Liver (tissue), 9 donors: ENCODE data around the gene ALDH9A1. TPM values are rescaled to one million over a fixed set of nuclear protein-coding genes. Genes with fewer than 3 reads are reported as not detected.
"Not testable (repeated sequence)": the region's sequence is repeated elsewhere in the genome, so short reads cannot be mapped to it uniquely, and the experiment has no call there.

Experiments used
- DNase-seq: peaks from one replicate; pipeline ENCODE4 v3.0.0-alpha.2; 2017; ENCODE audit warnings: low spot score
- H3K27ac ChIP-seq, 2 donors: one replicate each; pipeline ENCODE4 v1.7.0; 2013; ENCODE audit warnings: inconsistent platforms in 2 of 2, low read length in 2 of 2, control low read depth in 1 of 2, low read depth in 1 of 2, mild to moderate bottlenecking in 1 of 2
- H3K27me3 ChIP-seq, 4 donors: one replicate each; pipeline versions ENCODE4 v1.6.1 to v1.7.0; 2013; ENCODE audit warnings: low read length in 3 of 4, inconsistent platforms in 1 of 4, mild to moderate bottlenecking in 1 of 4, moderate library complexity in 1 of 4; ENCODE audit not compliant: control insufficient read depth in 4 of 4, insufficient read depth in 4 of 4
- H3K36me3 ChIP-seq, 4 donors: one replicate each; pipeline versions ENCODE4 v1.6.1 to v1.7.0; 2013; ENCODE audit warnings: low read length in 3 of 4, mild to moderate bottlenecking in 3 of 4, low read depth in 1 of 4, moderate library complexity in 1 of 4; ENCODE audit not compliant: control insufficient read depth in 4 of 4, insufficient read depth in 3 of 4
- H3K4me1 ChIP-seq, 4 donors: one replicate each; pipeline versions ENCODE4 v1.6.1 to v1.7.0; 2013; ENCODE audit warnings: low read length in 3 of 4, mild to moderate bottlenecking in 3 of 4, moderate library complexity in 1 of 4; ENCODE audit not compliant: control insufficient read depth in 4 of 4, insufficient read depth in 4 of 4
- H3K4me3 ChIP-seq, 3 donors: one replicate each; pipeline versions ENCODE4 v1.6.1 to v1.7.0; 2013; ENCODE audit warnings: low read length in 3 of 3, control low read depth in 1 of 3, low read depth in 1 of 3, mild to moderate bottlenecking in 1 of 3
- H3K9ac ChIP-seq, 2 donors: one replicate each; pipeline ENCODE4 v1.7.0; 2013; ENCODE audit warnings: low read length in 2 of 2, mild to moderate bottlenecking in 2 of 2, moderate library complexity in 2 of 2, control low read depth in 1 of 2, low read depth in 1 of 2
- H3K9me3 ChIP-seq, 4 donors: one replicate each; pipeline versions ENCODE4 v1.6.1 to v1.7.0; 2013; ENCODE audit warnings: low read length in 3 of 4; ENCODE audit not compliant: control insufficient read depth in 4 of 4
- ATF3 ChIP-seq: IDR thresholded peaks from 2 replicates; pipeline ENCODE4 v1.6.1; 2016; ENCODE audit warnings: antibody characterized with exemption
- CTCF ChIP-seq: fragments of 150-350 bp; IDR thresholded peaks from 2 replicates; pipeline ENCODE4 v1.5.1; 2017; ENCODE audit warnings: improper control_type of control experiment, low read depth, low read length; ENCODE audit not compliant: missing input control
- EGR1 ChIP-seq, 2 donors: IDR thresholded peaks; 2 replicates each; pipeline ENCODE4 v1.6.1; 2016 to 2018; ENCODE audit warnings: antibody characterized with exemption in 2 of 2, low read depth in 2 of 2
- FOXA1 ChIP-seq: IDR thresholded peaks from 2 replicates; pipeline ENCODE4 v1.6.1; 2016; ENCODE audit warnings: antibody characterized with exemption
- FOXA2 ChIP-seq: IDR thresholded peaks from 2 replicates; pipeline ENCODE4 v1.6.1; 2016; ENCODE audit warnings: antibody characterized with exemption
- GABPA ChIP-seq, 2 donors: IDR thresholded peaks in 1 of 2; conservative IDR thresholded peaks in 1 of 2; 2 replicates each; pipeline ENCODE4 v1.6.1; 2016; ENCODE audit warnings: antibody characterized with exemption in 2 of 2, mild to moderate bottlenecking in 1 of 2, moderate library complexity in 1 of 2
- HNF4A ChIP-seq, 2 donors: conservative IDR thresholded peaks; 2 replicates each; pipeline ENCODE4 v1.6.1; 2016; ENCODE audit warnings: antibody characterized with exemption in 2 of 2, mild to moderate bottlenecking in 2 of 2
- HNF4G ChIP-seq: IDR thresholded peaks from 2 replicates; pipeline ENCODE4 v1.6.1; 2016; ENCODE audit warnings: antibody characterized with exemption
- JUND ChIP-seq, 2 donors: IDR thresholded peaks; 2 replicates each; pipeline ENCODE4 v1.6.1; 2016; ENCODE audit warnings: antibody characterized with exemption in 2 of 2
- MAX ChIP-seq: IDR thresholded peaks from 2 replicates; pipeline ENCODE4 v1.6.1; 2016; ENCODE audit warnings: antibody characterized with exemption
- NR2F2 ChIP-seq: IDR thresholded peaks from 2 replicates; pipeline ENCODE4 v1.6.1; 2016; ENCODE audit warnings: antibody characterized with exemption
- RAD21 ChIP-seq, 2 donors: IDR thresholded peaks; 2 replicates each; pipeline ENCODE4 v1.6.1; 2016; ENCODE audit warnings: antibody characterized with exemption in 2 of 2, mild to moderate bottlenecking in 2 of 2
- REST ChIP-seq: IDR thresholded peaks from 2 replicates; pipeline ENCODE4 v1.6.1; 2016; ENCODE audit warnings: antibody characterized with exemption, mild to moderate bottlenecking
- RXRA ChIP-seq, 2 donors: IDR thresholded peaks; 2 replicates each; pipeline ENCODE4 v1.6.1; 2017 to 2018; ENCODE audit warnings: antibody characterized with exemption in 2 of 2, mild to moderate bottlenecking in 1 of 2
- SP1 ChIP-seq: IDR thresholded peaks from 2 replicates; pipeline ENCODE4 v1.6.1; 2018; ENCODE audit warnings: antibody characterized with exemption, mild to moderate bottlenecking
- TAF1 ChIP-seq: conservative IDR thresholded peaks from 2 replicates; pipeline ENCODE4 v1.6.1; 2016; ENCODE audit warnings: antibody characterized with exemption, mild to moderate bottlenecking
- YY1 ChIP-seq: IDR thresholded peaks from 2 replicates; pipeline ENCODE4 v1.6.1; 2016; ENCODE audit warnings: antibody characterized with exemption, mild to moderate bottlenecking
- WGBS: extraction: QIAGEN DNeasy Blood & Tissue Kit; methylation state at CpG from one replicate; pipeline ENCODE4 v1.1.7; 2013; 5-methylcytosine and 5-hydroxymethylcytosine counted together
- polyA plus RNA-seq, 2 donors: library from polyadenylated mRNA; stranded (reverse) in 1 of 2; unstranded in 1 of 2; fragments of 200-250 nt in 1 of 2; fragments of >200 nt in 1 of 2; fragmentation: Nextera tagmentation in 1 of 2; extraction: Ambion mirVana in 1 of 2; gene quantifications; one replicate each; pipeline versions ENCODE4 v1.2.1 to v1.2.3, GENCODE V29; 2013 to 2015
- total RNA-seq, 2 donors: library from RNA; depleted of rRNA; stranded (reverse); fragments of >200 nt; gene quantifications; one replicate each; pipeline ENCODE4 v1.2.3, GENCODE V29; 2014
- donor health status: healthy.
- donor health status: healthy.
- donor health status: healthy.
- donor health status: healthy.
- donor health status: healthy.

The ALDH9A1 gene
- total and polyA plus RNA-seq, 4 donors, result 42.8 to 93.4 (median 79.8) TPM

GRCh38 chr1:165717918-165718515 is 19.7 kb upstream of the ALDH9A1 start:
- WGBS, result 15% methylated on average over 4 of the region's 4 CpGs
- H3K27me3 ChIP-seq, result no peaks in the 10 kb centered on the region
- H3K36me3 ChIP-seq, result no peaks in the 10 kb centered on the region
- no peak overlapping the region for H3K27ac ChIP-seq
- H3K9me3 ChIP-seq, result no peaks in the 10 kb centered on the region
- peaks cover 2 to 24% (median 10%) of the 10 kb centered on the region in 4 donors for H3K4me1 ChIP-seq
- DNase-seq, result peak; percentile 51
- H3K4me3 ChIP-seq, result no peak overlapping the region
- peak; percentile 84 for TF ChIP-seq CTCF
- no peak for TF ChIP-seq FOXA1
- TF ChIP-seq RAD21 (IDR thresholded peaks at IDR 0.05), result peak; percentile 92 to 93
- TF ChIP-seq HNF4A (conservative IDR thresholded peaks at IDR 0.05), result peak in 1 of 2 donors; percentile 14
- no peak for TF ChIP-seq NR2F2
- H3K9ac ChIP-seq, result no peak overlapping the region

- H3K36me3 ChIP-seq, H3K27me3 ChIP-seq, H3K9me3 ChIP-seq, H3K27ac ChIP-seq, H3K9ac ChIP-seq, DNase-seq, H3K4me3 ChIP-seq: not testable (repeated sequence)
- 72% methylated on average over 8 of the region's 8 CpGs for WGBS
- H3K4me1 ChIP-seq, result peaks cover 2 to 24% (median 10%) of the 10 kb centered on the region in 4 donors
- TF ChIP-seq HNF4A (conservative IDR thresholded peaks at IDR 0.05) (peak; percentile 58 to 67), SP1 (peak; percentile 89), FOXA2 (peak; percentile 84), RXRA (IDR thresholded peaks at IDR 0.05) (peak; percentile 68 to 75), RAD21 (IDR thresholded peaks at IDR 0.05) (peak in 1 of 2 donors; percentile 36), YY1 (peak; percentile 16)
These were observed 18.1 kb upstream of the ALDH9A1 start for GRCh38 chr1:165716265-165717051.

- TF ChIP-seq REST (no peak), HNF4G (no peak), HNF4A (conservative IDR thresholded peaks at IDR 0.05) (no peak), FOXA2 (no peak), EGR1 (IDR thresholded peaks at IDR 0.05; ENCODE audit: low read depth in 2 of 2) (no peak), TAF1 (no peak), ATF3 (no peak), MAX (no peak), JUND (IDR thresholded peaks at IDR 0.05) (no peak), YY1 (no peak), CTCF (no peak), FOXA1 (no peak), GABPA (IDR thresholded peaks at IDR 0.05 in 1 of 2, conservative IDR thresholded peaks at IDR 0.05 in 1 of 2) (no peak), RAD21 (IDR thresholded peaks at IDR 0.05) (no peak), NR2F2 (no peak), RXRA (IDR thresholded peaks at IDR 0.05) (no peak)
- DNase-seq, result no peak
- Histone ChIP-seq H3K9me3 (no peaks in the 10 kb centered on the region), H3K4me3 (no peak overlapping the region), H3K27me3 (no peaks in the 10 kb centered on the region), H3K4me1 (peaks cover 2 to 20% (median 7%) of the 10 kb centered on the region in 4 donors), H3K36me3 (no peaks in the 10 kb centered on the region), H3K27ac (no peak overlapping the region), H3K9ac (no peak overlapping the region)
- 95% methylated on average over 5 of the region's 5 CpGs for WGBS
These were observed 14.4 kb upstream of the ALDH9A1 start for GRCh38 chr1:165712764-165713163.
